Right lung (tissue), 5 donors: Measurements from ENCODE around the gene MYCL. TPM values are rescaled to one million over a fixed set of nuclear protein-coding genes. Genes with fewer than 3 reads are reported as not detected.
"Not testable (repeated sequence)": the region's sequence is repeated elsewhere in the genome, so short reads cannot be mapped to it uniquely, and the experiment has no call there.

Experiments
- DNase-seq, 2 donors: peaks; one replicate each; pipeline ENCODE4 v3.0.0-alpha.2; 2013
- polyA plus RNA-seq, 5 donors: library from polyadenylated mRNA; unstranded; fragments of 120-200 nt; gene quantifications; one replicate each; pipeline versions ENCODE4 v1.2.1 to v1.2.3, GENCODE V29; 2013; ENCODE audit warnings: inconsistent platforms in 1 of 5, low replicate concordance in 1 of 5; ENCODE audit not compliant: insufficient read length in 5 of 5, insufficient read depth in 1 of 5

Gene MYCL
- polyA plus RNA-seq, 5 donors, result 8.6 to 12.5 (median 10.9) TPM

DNA sequence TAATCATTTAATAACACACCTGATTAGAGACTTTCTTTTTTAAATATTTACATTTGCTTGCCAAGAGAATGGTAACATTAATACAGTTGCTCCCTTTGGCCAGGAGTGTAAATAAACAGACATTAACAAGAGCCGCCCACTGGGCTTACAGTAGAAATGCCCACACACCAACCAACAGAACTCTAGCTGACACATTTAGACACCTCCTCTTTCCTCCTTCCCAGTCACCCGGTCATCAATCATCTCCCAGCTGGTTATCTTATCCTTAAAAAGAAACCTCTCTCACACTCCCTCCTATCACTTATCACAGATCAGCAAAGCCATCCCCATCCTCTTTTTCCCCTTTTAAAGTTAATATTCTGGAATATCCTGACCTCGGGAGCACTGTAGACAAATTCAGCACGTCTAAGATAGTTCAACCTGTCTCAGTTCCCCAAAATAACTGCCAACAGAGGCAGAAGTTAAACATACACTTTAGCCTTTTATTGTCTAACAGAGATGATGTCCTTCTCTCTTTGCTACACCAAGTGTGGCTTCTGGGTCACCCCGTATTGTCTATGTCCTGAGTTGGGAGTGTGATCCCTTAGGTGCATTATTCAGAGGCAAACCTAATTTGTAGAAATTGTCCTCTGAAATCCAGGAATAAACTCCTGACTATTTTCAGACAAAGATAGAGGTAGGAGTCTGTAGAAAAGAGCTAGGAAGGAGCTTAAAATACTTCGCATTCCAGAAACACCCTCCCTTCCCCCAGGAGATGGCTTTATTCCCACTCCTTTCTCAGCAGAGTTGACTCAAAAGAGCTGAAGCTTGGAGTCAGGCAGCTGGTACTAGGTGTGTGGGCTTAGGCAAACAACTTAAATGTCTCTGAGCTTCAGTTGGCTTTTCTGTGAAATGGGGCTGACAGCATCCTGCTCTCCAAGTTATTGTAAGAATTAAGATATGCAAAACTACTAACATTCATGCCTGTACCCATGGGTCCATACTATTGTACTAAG, 8.8 kb downstream of the MYCL start:
- DNase-seq, result peak in 1 of 2 donors; percentile 35

DNA sequence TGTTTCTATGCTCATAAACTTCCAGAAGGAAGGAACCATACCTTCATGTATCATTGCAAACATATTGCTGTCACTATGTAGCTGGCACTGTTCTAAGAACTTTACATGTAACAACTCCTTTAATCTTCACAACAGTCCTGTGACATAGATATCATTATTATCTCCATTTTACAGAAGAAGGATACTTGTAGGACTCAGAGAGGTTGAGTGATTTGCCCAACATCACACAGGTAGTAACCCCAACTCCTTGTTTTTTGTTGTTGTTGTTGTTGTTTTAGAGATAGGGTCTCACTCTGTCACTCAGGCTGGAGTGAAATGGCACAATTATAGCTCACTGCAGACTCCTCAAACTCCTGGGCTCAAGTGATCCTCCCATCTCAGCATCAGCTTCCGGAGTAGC, 10.8 kb downstream of the MYCL start:
- no peak for DNase-seq

DNA sequence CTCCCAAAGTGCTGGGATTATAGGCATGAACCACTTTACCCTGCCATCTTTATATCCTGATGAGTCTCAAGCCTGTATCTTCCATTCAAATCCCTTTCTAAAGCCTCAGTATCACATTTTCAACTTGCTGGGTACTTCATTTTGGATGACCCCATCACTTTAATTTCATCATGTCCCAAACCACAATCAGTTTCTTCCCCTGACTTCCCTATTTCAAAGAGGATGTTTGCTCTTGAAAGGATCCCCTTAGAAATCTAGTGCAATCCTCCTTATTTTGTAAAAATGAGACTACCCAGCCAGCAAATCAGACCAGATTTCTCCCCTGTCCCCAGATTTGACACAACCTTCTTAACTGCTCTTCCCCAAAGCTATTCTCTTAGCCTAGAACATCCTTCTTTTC, 11.4 kb downstream of the MYCL start:
- no peak for DNase-seq

DNA sequence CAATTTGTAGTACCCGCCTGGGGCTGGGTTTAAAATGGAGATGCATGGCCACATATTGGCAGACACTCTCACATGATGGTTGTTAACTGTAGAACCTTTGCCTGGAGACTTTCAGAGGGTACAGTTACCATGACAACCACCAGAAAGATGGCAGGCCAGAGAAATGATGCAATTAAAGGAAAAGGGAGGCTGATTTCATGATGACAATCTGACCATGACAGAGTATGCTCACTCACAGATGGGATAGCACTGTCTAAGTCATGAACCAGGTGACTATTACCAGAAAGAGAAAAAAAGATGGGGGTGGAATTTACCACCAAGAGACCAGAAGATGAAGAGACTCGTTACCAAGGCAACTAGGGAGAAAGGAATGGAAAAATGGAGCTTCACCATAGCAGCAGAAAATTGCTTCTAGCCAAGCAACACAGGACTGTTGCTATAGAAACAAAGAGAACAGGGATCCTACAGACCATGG, 14.9 kb downstream of the MYCL start:
- no peak for DNase-seq

DNA sequence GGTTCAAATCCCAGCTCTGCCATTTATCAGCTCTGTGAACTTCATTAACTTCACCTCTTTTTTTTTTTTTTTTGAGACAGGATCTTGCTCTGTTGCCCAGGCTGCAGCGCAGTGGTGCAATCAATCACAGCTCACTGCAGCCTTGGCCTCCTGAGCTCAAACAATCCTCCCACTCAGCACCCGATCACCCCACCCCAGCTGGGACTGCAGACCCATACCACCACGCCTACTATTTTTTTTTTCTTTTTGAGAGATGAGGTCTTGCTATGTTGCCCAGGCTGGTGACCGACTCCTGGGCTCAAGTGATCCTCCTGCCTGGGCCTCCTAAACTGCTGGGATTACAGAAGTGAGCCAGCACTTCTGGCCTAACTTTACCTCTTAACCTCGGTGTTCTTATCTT, 16.2 kb downstream of the MYCL start:
- no peak for DNase-seq

DNA sequence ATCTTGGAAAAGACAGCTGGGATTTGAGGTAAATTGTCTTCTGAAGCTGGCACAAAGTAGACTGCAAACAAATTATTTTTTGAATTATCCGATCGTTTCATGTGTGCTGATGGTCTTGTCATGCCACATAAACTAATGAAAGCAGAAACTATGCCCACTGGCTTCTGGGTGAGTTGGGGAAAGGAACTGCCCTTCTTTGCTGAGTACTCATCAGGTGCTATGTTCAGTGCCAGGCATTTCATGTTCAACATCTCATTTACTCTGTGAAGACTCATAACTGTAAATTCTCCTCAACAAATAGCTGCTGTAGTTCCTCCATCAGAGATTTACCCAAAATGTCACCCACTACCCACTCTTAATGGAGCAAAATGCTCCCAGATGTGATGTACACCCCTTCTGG, 19.6 kb downstream of the MYCL start:
- no peak for DNase-seq

DNA sequence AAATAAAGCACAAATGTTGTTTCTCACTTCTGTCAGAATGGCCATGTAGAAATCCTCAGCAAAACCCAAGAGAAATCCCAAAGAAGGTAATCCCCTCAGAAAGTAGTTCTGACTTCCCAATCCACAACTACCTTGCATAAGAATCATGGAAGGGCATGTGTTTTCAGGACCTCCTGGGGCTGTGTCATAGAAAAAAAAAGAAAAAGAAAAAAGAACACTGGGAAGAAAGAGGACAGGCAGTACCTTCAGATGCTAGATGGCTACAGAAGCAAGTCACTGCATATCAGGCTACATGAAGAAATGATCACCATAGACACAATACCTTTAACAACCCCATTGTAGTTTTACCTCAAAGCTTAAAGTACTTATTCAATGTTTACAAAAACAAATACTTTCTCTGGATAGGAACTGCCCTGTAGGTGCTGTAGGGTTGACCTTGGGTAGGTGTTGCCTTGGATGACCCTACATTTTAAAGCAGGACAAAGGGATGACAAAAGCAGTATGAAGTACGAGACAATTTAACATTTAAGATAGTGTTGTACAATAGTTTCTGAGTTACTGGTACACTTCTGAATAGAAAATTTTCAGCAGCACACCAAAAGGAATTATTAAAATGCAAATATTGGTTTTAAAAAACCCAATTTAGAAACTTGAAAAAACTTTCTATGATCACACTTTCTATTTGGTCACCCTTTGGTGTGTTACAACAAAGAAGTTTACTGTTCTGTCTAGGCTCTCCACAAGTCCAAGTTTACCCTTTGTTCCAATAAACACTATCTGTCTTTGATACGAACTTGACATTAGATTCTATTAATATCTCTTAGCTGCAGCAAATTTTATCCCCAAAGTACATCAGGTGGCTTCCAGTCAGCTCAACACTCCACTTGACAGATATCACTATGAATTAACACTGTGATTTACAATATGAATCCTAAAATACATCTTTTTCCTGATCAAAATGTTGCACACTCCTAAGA, 23.4 kb downstream of the MYCL start:
- DNase-seq, result no peak

DNA sequence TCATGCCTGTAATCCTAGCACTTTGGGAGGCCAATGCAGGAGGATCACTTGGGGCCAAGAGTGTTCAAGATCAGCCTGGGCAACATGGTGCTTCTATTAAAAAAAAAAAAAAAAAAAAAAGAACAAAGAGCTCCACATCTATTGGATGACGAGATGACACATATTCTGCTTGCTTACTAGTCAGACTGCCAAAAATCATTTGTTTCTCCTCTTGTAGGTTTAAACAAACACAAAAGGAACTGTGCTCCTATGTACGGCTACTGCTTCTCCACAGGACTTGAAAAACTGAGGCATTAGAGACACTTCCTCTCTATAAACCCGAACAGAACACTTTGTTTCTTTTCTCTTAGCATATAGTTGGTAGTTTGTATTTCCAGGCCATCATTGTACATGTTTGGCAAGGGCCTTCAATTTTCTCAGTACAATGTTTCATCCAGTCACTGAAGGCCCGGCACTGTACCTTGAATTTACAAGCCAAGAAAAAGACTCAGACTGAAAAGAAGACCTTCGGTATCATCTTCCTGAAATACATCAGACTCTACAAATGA, 24.4 kb downstream of the MYCL start:
- no peak for DNase-seq

DNA sequence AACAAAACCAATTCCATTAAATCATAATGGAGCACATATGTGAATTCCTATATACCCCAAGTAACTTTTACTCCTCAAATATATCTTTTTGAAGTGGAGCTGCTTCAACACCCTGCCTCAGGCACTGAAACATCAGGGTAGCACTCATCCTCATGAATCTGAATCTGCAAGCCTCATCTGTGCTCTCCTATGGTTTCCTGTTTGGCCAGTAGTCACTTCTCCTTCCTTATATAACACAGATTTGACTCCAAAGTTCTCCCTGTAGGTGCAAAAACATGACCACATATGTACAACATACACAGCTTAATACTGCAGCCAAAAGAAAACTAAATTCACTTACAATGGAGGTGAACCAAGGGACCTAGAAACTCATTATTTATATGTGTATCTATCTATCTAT, 25.6 kb downstream of the MYCL start:
- DNase-seq, result no peak

DNA sequence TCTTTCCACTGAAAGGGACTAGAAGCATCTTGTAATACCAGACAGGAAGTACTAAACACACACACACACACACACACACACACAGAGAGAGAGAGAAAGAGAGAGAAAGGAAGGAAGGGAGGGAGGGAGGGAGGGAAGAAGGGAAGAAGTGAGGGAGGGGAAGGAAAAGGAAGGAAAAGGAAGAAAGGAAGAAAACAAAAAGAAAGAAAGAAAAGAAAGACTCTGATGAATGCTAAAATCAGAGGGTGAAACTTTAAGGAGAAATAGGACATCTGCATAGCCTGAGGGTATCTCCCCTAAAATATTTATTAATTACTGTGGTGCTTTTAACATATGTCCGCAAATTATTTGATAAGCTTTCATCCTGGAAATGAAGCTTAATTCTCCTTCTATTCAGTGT, 29.0 kb downstream of the MYCL start:
- DNase-seq, result no peak

DNA sequence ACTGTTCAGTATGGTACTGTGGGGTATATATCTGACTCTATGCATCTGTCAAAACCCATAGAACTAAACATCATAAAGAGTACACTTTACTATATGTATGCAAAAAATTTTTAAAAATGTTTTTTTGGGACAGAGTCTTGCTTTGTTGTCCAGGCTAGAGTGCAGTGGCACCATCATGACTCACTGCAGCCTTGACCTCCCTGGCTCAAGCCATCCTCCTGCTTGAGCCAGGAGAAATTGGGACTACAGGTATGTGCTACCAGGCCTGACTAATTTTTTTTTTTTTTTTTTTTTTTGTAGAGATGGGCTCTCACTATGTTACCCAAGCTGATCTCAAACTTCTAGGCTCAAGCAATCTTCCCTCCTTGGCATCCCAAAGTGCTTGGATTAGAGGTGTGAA, 29.9 kb downstream of the MYCL start:
- DNase-seq, result no peak

DNA sequence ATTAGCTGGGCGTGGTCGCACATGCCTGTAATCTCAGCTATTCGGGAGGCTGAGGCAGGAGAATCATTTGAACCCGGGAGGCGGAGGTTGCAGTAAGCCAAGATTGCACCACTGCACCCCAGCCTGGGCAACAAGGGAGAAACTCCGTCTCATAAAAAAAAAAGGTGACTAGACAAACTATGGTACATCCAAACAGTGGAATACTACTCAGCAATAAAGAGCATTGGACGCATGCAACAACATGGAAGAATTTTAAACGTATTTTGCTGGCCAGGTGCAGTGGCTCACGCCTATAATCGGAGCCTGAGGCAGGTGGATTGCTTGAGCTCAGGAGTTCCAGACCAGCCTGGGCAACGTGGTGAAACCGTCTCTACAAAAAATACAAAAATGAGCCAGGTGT, 30.7 kb downstream of the MYCL start:
- DNase-seq, result not testable (repeated sequence)

DNA sequence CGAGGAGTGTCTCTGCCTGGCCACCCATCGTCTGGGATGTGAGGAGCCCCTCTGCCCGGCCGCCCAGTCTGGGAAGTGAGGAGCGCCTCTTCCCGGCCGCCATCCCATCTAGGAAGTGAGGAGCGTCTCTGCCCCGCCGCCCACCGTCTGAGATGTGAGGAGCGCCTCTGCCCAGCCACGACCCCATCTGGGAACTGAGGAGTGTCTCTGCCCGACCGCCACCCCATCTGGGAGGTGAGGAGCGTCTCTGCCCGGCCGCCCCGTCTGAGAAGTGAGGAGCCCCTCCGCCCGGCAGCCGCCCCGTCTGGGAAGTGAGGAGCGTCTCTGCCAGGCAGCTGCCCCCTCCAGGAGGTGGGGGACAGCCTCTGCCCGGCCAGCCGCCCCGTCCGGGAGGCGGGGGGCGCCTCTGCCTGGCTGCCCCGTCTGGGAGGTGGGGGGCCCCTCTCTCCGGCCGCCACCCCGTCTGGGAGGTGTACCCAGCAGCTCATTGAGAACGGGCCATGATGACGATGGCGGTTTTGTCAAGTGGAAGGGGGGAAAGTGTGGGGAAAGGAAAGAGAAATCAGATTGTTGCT, 32.1 kb downstream of the MYCL start:
- DNase-seq, result not testable (repeated sequence)

DNA sequence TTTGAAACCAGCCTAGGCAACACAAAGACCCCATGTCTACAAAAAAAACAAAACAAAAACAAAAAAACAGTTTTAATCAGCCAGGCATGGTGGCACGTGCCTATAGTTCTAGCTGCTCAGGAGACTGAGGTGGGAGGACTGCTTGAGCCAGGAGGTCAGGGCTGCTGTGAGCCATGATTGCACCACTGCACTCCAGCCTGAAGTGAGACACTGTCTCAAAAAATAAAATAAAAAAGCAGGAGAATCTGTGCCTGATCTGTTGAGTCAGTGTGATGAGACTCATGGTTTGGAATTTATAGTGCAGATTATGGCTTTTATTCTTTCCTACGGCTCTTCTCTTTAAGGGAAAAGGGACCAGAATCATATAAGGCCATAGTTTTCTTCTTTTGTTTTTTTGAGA, 35.0 kb downstream of the MYCL start:
- DNase-seq, result no peak

DNA sequence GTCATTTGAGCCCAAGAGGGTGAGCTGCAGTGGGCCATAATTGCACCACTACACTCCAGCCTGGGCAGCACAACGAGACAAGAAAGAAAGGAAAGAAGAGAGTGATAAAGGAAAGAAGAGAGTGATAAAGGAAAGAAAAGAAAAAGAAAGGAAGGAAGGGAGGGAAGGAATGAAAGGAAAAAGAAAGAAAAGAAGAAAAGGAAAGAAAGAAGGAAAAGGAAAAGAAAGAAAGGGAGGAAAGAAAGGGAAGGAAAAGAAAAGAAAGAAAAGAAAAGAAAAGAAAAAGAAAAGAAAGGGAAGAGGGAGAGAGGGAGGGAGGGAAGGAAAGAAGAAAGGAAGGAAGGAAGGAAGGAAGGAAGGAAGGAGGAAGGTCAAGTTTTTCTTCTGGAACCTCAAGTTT, 36.0 kb downstream of the MYCL start:
- DNase-seq, result no peak

DNA sequence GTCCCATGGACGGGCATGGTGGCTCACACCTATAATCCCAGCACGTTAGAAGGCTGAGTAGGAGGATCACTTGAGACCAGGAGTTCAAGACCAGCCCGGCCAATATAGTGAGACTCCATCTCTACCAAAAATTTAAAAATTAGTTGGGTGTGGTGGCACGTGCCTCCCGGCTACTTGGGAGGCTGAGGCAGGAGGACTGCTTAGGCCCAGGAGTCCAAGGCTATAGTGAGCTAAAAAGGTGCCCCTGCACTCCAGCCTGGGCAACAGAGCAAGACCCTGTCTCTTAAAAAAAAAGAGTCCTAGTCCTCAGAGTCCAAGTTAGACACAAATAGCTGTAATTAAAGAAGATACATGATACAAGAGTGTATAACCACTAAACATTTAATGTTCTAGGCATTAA, 38.5 kb downstream of the MYCL start:
- DNase-seq, result no peak

DNA sequence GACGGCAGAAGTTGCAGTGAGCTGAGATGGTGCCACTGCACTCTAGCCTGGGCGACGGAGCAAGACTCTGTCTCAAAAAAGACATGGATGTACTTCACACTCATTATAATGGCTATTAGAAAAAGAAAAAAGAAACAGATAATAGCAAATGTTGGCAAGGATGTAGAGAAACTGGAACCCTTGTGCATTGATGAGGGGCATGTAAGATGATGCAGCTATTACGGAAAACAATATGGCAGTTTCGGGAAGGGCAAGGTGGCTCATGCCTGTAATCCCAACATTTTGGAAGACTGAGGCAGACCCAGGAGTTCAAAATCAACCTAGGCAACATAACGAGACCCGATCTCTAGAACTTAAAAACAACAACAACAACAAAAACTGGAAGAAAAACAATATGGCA, 40.7 kb downstream of the MYCL start:
- no peak for DNase-seq

DNA sequence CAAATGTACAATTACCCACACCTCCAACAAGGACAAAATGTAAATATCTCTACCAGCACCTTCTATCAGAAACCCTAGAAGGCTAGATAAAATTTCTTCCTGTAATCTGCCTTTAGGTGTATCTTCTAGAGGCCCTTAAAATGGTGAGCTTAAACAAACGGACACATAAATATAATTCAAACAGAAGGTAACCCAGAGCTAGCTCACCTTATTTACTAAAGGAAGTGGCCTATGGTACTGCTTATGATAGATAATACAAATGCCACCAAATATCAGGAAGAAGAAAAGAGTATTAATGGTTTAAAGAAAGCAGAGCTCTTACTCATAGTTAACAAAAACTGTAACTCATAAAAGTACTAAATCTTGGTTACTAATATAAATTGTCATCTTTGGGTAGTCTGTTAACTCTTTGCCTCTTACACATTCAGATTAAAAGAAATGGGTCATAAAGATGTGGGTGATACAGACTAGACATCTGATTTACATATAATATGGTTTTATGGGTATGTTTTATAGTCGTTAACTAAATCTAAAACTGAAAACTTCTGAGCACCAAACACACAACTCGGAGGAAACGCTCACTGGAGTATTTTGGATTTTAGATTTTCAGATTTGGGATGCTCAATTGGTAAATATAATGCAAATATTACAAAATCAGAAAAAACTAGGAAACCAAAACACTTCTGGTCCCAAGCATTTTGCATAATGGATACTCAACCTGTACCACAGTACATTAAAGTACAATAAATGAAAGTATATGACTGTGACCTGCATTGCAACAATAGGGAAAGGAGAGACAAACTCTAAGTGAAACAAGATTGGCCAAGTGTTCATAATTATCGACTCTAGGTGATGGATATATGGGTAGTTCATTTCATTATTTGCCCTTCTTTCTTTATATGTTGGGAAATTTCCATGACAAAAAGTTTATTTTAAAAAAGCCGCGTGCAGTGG, 41.6 kb downstream of the MYCL start:
- DNase-seq, result no peak

DNA sequence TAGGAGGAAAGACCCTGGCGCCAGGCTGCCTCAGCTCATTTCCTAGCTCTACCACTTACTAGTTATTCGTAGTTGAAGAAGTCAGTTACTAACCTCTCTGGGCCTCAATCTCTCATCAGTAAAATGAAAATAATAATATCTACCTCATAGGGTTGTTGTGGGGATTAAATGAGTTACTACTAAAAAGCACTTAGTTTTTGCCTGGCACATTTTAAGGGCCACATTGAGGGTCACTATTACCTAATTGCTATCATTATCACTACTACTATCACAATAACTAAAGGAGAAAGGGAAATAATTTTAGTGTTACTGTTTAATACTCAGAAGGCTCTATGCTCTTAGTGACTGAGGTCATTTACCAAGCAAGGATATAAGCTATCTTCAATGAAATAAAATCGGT, 43.4 kb downstream of the MYCL start:
- no peak for DNase-seq

DNA sequence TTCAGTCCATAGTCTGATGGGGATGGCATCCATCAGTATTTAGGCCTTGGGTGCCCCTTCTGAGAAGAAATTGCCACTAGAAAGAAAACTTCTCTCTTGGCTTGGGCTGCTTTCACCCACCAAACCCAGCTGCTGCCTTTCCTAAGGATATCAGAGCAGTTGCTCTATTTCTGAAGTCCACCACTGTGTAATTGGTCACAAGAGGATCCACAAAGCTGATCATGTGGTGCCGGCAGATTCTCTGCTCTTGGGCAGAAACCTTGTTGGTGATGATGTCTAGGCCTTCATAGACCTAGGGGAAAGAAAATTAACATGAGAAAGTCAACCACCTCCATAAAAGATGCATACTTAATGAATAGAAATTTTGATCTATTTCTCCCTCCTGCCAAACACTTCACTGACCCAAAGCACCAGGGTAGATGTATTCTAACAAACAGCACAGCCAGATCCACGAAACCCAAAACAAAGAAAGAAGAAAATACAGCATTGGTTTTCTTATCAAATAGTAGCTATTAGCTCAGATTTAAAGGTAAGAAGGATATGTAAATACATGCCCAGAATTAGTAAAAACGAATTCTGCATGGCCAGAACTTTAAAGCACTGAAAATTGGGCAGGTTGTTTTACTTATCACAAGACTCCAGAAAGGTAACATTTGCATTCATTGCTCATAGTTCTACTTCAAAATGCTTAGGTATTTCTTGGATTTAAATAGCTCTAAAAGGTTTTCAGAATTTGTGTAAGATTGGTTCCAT, 44.4 kb downstream of the MYCL start:
- DNase-seq, result no peak
